ENCODE data around the gene SCN2A. TPM values are rescaled to one million over a fixed set of nuclear protein-coding genes. Genes with fewer than 3 reads are reported as not detected.

SCN2A gene
- total and polyA plus RNA-seq, 5 donors from 2014 or later: not detected

DNA sequence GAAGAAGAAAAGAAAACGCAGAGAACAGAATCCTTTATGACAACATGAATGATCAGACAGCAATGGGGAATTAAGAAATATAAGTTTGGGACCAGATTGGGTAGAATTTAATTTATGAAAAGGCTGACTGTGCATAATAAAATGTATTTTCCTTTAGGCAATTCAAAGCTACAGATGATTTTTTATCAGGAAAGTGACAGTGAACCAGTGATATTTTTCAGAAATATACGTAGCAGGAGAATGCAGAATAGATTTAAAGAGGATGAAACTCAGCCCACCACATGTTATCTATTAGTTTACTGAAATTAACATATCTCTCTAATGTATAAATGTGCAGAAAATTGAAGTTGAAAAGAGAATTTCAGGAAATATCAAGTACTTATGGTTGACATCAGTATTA, 110.0 kb downstream of the SCN2A start:
- Histone ChIP-seq H3K9me3 (ENCODE audit: control insufficient read depth in 2 of 2, low read length in 2 of 2) (no peaks in the 10 kb centered on the region), H3K4me3 (ENCODE audit: low read depth, low read length) (no peak overlapping the region), H3K27ac (ENCODE audit: insufficient read depth, low read length, poor library complexity, severe bottlenecking) (no peak overlapping the region), H3K27me3 (ENCODE audit: control insufficient read depth, insufficient read depth, low read length) (no peaks in the 10 kb centered on the region), H3K36me3 (ENCODE audit: control insufficient read depth, insufficient read depth, low read length) (no peaks in the 10 kb centered on the region), H3K4me1 (ENCODE audit: control insufficient read depth, insufficient read depth, low read length, poor library complexity, severe bottlenecking) (no peaks in the 10 kb centered on the region)
- no peaks in the 10 kb centered on the region for H3K4me1 Mint-ChIP-seq
- H3K9me3 Mint-ChIP-seq: peaks cover 0 to 5% (median 0%) of the 10 kb centered on the region in 7 donors
- DNase-seq (no peak), ATAC-seq (ENCODE audit: low read depth in 2 of 2) (no peak)
- H3K36me3 Mint-ChIP-seq: no peaks in the 10 kb centered on the region
- H3K27ac Mint-ChIP-seq: no peak overlapping the region
- no peak overlapping the region for H3K4me3 Mint-ChIP-seq
- no peaks in the 10 kb centered on the region for H3K27me3 Mint-ChIP-seq

- Mint-ChIP-seq H3K9me3 (peaks cover 0 to 2% (median 0%) of the 10 kb centered on the region in 7 donors), H3K4me1 (no peaks in the 10 kb centered on the region), H3K36me3 (no peaks in the 10 kb centered on the region), H3K27me3 (no peaks in the 10 kb centered on the region), H3K4me3 (no peak overlapping the region), H3K27ac (no peak overlapping the region)
- no peak overlapping the region for H3K27ac ChIP-seq (ENCODE audit: insufficient read depth, low read length, poor library complexity, severe bottlenecking)
- no peak overlapping the region for H3K4me3 ChIP-seq (ENCODE audit: low read depth, low read length)
- H3K4me1 ChIP-seq (ENCODE audit: control insufficient read depth, insufficient read depth, low read length, poor library complexity, severe bottlenecking): no peaks in the 10 kb centered on the region
- H3K36me3 ChIP-seq (ENCODE audit: control insufficient read depth, insufficient read depth, low read length): no peaks in the 10 kb centered on the region
- no peaks in the 10 kb centered on the region for H3K27me3 ChIP-seq (ENCODE audit: control insufficient read depth, insufficient read depth, low read length)
- DNase-seq (peak in 1 of 3 donors; percentile 5), ATAC-seq (ENCODE audit: low read depth in 2 of 2) (no peak)
- H3K9me3 ChIP-seq (ENCODE audit: control insufficient read depth in 2 of 2, low read length in 2 of 2): no peaks in the 10 kb centered on the region
Observed at GRCh38 chr2:165357758-165358157, 118.5 kb downstream of the SCN2A start.

GRCh38 chr2:165361514-165361913, 122.3 kb downstream of the SCN2A start:
- no peaks in the 10 kb centered on the region for H3K4me1 ChIP-seq (ENCODE audit: control insufficient read depth, insufficient read depth, low read length, poor library complexity, severe bottlenecking)
- Mint-ChIP-seq H3K4me1 (no peaks in the 10 kb centered on the region), H3K27me3 (no peaks in the 10 kb centered on the region), H3K9me3 (no peaks in the 10 kb centered on the region), H3K36me3 (no peaks in the 10 kb centered on the region), H3K4me3 (no peak overlapping the region), H3K27ac (no peak overlapping the region)
- no peaks in the 10 kb centered on the region for H3K36me3 ChIP-seq (ENCODE audit: control insufficient read depth, insufficient read depth, low read length)
- no peak for DNase-seq
- no peak for ATAC-seq (ENCODE audit: low read depth in 2 of 2)
- no peak overlapping the region for H3K27ac ChIP-seq (ENCODE audit: insufficient read depth, low read length, poor library complexity, severe bottlenecking)
- no peaks in the 10 kb centered on the region for H3K9me3 ChIP-seq (ENCODE audit: control insufficient read depth in 2 of 2, low read length in 2 of 2)
- H3K4me3 ChIP-seq (ENCODE audit: low read depth, low read length): no peak overlapping the region
- H3K27me3 ChIP-seq (ENCODE audit: control insufficient read depth, insufficient read depth, low read length): no peaks in the 10 kb centered on the region

GRCh38 chr2:165369131-165369897, 130.1 kb downstream of the SCN2A start:
- no peaks in the 10 kb centered on the region for H3K27me3 ChIP-seq (ENCODE audit: control insufficient read depth, insufficient read depth, low read length)
- DNase-seq (no peak), ATAC-seq (ENCODE audit: low read depth in 2 of 2) (no peak)
- Mint-ChIP-seq H3K4me3 (no peak overlapping the region), H3K9me3 (no peaks in the 10 kb centered on the region), H3K27ac (no peak overlapping the region), H3K27me3 (no peaks in the 10 kb centered on the region), H3K4me1 (no peaks in the 10 kb centered on the region), H3K36me3 (no peaks in the 10 kb centered on the region)
- no peaks in the 10 kb centered on the region for H3K9me3 ChIP-seq (ENCODE audit: control insufficient read depth in 2 of 2, low read length in 2 of 2)
- no peaks in the 10 kb centered on the region for H3K4me1 ChIP-seq (ENCODE audit: control insufficient read depth, insufficient read depth, low read length, poor library complexity, severe bottlenecking)
- H3K36me3 ChIP-seq (ENCODE audit: control insufficient read depth, insufficient read depth, low read length): no peaks in the 10 kb centered on the region
- no peak overlapping the region for H3K4me3 ChIP-seq (ENCODE audit: low read depth, low read length)
- no peak overlapping the region for H3K27ac ChIP-seq (ENCODE audit: insufficient read depth, low read length, poor library complexity, severe bottlenecking)

DNA sequence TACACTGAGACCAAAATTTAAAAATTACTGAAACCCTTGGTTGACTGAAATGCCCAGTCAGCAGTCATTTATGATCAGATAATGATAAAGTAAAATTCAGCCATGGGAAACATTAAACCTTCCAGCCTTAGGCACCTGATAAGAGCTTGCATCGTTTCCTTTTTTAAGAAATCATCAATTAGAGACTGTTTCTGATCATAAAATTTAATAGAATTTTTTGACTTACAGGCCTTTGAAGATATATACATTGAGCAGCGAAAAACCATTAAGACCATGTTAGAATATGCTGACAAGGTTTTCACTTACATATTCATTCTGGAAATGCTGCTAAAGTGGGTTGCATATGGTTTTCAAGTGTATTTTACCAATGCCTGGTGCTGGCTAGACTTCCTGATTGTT, 130.7 kb downstream of the SCN2A start:
- H3K27me3 Mint-ChIP-seq: no peaks in the 10 kb centered on the region
- H3K4me3 Mint-ChIP-seq: no peak overlapping the region
- no peak overlapping the region for H3K27ac Mint-ChIP-seq
- H3K9me3 ChIP-seq (ENCODE audit: control insufficient read depth in 2 of 2, low read length in 2 of 2): no peaks in the 10 kb centered on the region
- no peaks in the 10 kb centered on the region for H3K4me1 ChIP-seq (ENCODE audit: control insufficient read depth, insufficient read depth, low read length, poor library complexity, severe bottlenecking)
- H3K4me3 ChIP-seq (ENCODE audit: low read depth, low read length): no peak overlapping the region
- no peaks in the 10 kb centered on the region for H3K36me3 ChIP-seq (ENCODE audit: control insufficient read depth, insufficient read depth, low read length)
- H3K4me1 Mint-ChIP-seq: no peaks in the 10 kb centered on the region
- no peak for DNase-seq
- H3K9me3 Mint-ChIP-seq: no peaks in the 10 kb centered on the region
- H3K27me3 ChIP-seq (ENCODE audit: control insufficient read depth, insufficient read depth, low read length): no peaks in the 10 kb centered on the region
- H3K36me3 Mint-ChIP-seq: no peaks in the 10 kb centered on the region
- H3K27ac ChIP-seq (ENCODE audit: insufficient read depth, low read length, poor library complexity, severe bottlenecking): no peak overlapping the region
- ATAC-seq (ENCODE audit: low read depth in 2 of 2): no peak

GRCh38 chr2:165371356-165371755, 132.1 kb downstream of the SCN2A start:
- no peaks in the 10 kb centered on the region for H3K36me3 Mint-ChIP-seq
- no peak overlapping the region for H3K27ac Mint-ChIP-seq
- Histone ChIP-seq H3K36me3 (ENCODE audit: control insufficient read depth, insufficient read depth, low read length) (no peaks in the 10 kb centered on the region), H3K4me3 (ENCODE audit: low read depth, low read length) (no peak overlapping the region), H3K27me3 (ENCODE audit: control insufficient read depth, insufficient read depth, low read length) (no peaks in the 10 kb centered on the region), H3K9me3 (ENCODE audit: control insufficient read depth in 2 of 2, low read length in 2 of 2) (no peaks in the 10 kb centered on the region), H3K27ac (ENCODE audit: insufficient read depth, low read length, poor library complexity, severe bottlenecking) (no peak overlapping the region), H3K4me1 (ENCODE audit: control insufficient read depth, insufficient read depth, low read length, poor library complexity, severe bottlenecking) (no peaks in the 10 kb centered on the region)
- ATAC-seq (ENCODE audit: low read depth in 2 of 2) (no peak), DNase-seq (no peak)
- H3K4me1 Mint-ChIP-seq: no peaks in the 10 kb centered on the region
- no peak overlapping the region for H3K4me3 Mint-ChIP-seq
- no peaks in the 10 kb centered on the region for H3K27me3 Mint-ChIP-seq
- no peaks in the 10 kb centered on the region for H3K9me3 Mint-ChIP-seq

GRCh38 chr2:165373278-165374010, 134.2 kb downstream of the SCN2A start:
- no peaks in the 10 kb centered on the region for H3K27me3 ChIP-seq (ENCODE audit: control insufficient read depth, insufficient read depth, low read length)
- Mint-ChIP-seq H3K36me3 (no peaks in the 10 kb centered on the region), H3K4me1 (no peaks in the 10 kb centered on the region), H3K27me3 (no peaks in the 10 kb centered on the region), H3K27ac (no peak overlapping the region), H3K9me3 (no peaks in the 10 kb centered on the region), H3K4me3 (no peak overlapping the region)
- no peaks in the 10 kb centered on the region for H3K36me3 ChIP-seq (ENCODE audit: control insufficient read depth, insufficient read depth, low read length)
- H3K4me3 ChIP-seq (ENCODE audit: low read depth, low read length): no peak overlapping the region
- no peaks in the 10 kb centered on the region for H3K9me3 ChIP-seq (ENCODE audit: control insufficient read depth in 2 of 2, low read length in 2 of 2)
- no peaks in the 10 kb centered on the region for H3K4me1 ChIP-seq (ENCODE audit: control insufficient read depth, insufficient read depth, low read length, poor library complexity, severe bottlenecking)
- H3K27ac ChIP-seq (ENCODE audit: insufficient read depth, low read length, poor library complexity, severe bottlenecking): no peak overlapping the region
- ATAC-seq (ENCODE audit: low read depth in 2 of 2): no peak
- no peak for DNase-seq

DNA sequence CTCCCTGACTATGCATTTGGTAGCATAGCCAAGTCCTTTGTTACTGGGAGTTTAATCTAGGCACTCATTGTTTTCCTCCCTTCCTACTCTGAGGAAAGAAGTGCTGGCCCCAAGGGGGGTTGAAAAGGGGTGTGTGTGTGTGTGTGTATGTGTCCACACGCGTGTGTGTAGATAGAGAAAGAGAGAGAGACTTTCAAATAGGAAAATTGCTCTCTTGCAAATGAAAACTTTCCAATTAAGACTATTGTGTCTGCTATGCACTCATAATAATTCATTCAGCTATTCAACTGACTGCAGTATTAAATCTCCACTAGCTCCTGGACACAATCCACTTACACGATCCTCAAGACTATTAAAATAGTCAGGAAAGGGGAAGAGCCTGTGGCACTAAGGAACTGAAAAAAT, 137.4 kb downstream of the SCN2A start:
- Histone ChIP-seq H3K4me1 (ENCODE audit: control insufficient read depth, insufficient read depth, low read length, poor library complexity, severe bottlenecking) (no peaks in the 10 kb centered on the region), H3K9me3 (ENCODE audit: control insufficient read depth in 2 of 2, low read length in 2 of 2) (no peaks in the 10 kb centered on the region), H3K36me3 (ENCODE audit: control insufficient read depth, insufficient read depth, low read length) (no peaks in the 10 kb centered on the region), H3K27ac (ENCODE audit: insufficient read depth, low read length, poor library complexity, severe bottlenecking) (no peak overlapping the region), H3K4me3 (ENCODE audit: low read depth, low read length) (no peak overlapping the region), H3K27me3 (ENCODE audit: control insufficient read depth, insufficient read depth, low read length) (no peaks in the 10 kb centered on the region)
- H3K4me3 Mint-ChIP-seq: no peak overlapping the region
- H3K27me3 Mint-ChIP-seq: no peaks in the 10 kb centered on the region
- DNase-seq (no peak), ATAC-seq (ENCODE audit: low read depth in 2 of 2) (no peak)
- no peaks in the 10 kb centered on the region for H3K9me3 Mint-ChIP-seq
- no peak overlapping the region for H3K27ac Mint-ChIP-seq
- no peaks in the 10 kb centered on the region for H3K36me3 Mint-ChIP-seq
- no peaks in the 10 kb centered on the region for H3K4me1 Mint-ChIP-seq
